Glomerular endothelial cell (primary cell): ENCODE data around the gene EDNRA. TPM values are rescaled to one million over a fixed set of nuclear protein-coding genes. Genes with fewer than 3 reads are reported as not detected.
"Not testable (repeated sequence)": the region's sequence is repeated elsewhere in the genome, so short reads cannot be mapped to it uniquely, and the experiment has no call there.

Experiments used
- DNase-seq: peaks from one replicate; pipeline ENCODE4 v3.0.0-alpha.2; 2011; ENCODE audit warnings: low read depth, low spot score; ENCODE audit errors: extremely low read depth
- total RNA-seq: library from RNA; depleted of rRNA; stranded (reverse); fragments of >200 nt; gene quantifications from 2 replicates; pipeline ENCODE4 v1.2.3, GENCODE V29; 2015

Gene EDNRA
- total RNA-seq = 9.7 and 26.1 TPM in 2 replicates

DNA sequence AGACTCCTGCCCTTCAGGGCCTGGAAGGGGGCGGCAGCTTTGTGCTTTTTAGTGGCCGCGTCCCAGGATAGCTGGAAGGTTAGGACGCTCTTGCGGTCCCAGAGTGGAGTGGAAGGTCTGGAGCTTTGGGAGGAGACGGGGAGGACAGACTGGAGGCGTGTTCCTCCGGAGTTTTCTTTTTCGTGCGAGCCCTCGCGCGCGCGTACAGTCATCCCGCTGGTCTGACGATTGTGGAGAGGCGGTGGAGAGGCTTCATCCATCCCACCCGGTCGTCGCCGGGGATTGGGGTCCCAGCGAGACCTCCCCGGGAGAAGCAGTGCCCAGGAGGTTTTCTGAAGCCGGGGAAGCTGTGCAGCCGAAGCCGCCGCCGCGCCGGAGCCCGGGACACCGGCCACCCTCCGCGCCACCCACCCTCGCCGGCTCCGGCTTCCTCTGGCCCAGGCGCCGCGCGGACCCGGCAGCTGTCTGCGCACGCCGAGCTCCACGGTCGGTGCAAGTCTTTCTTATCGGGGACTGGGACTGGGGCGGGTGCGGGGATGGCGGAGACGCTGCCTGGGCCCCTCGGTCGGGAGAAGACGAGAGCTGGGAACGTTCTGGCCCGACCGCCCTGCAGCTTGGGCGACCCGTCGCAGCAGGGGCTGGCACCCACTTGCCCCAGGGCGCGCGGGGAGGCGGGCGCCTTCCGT is at the start of gene EDNRA:
TSS of gene EDNRA (plus strand) at position 207 of the 686 bp plus-strand sequence. CDS start 4,585 bp downstream, outside the sequence.
- no peak for DNase-seq

GRCh38 chr4:147434370-147434769 is 46.5 kb upstream of the EDNRA start:
- not testable (repeated sequence) for DNase-seq

- no peak for DNase-seq
Measured at GRCh38 chr4:147440442-147440841, 40.5 kb upstream of the EDNRA start.

- no peak for DNase-seq
Measured at GRCh38 chr4:147447786-147448185, 33.1 kb upstream of the EDNRA start.

- DNase-seq = no peak
Measured at GRCh38 chr4:147453561-147454141, 27.2 kb upstream of the EDNRA start.

GRCh38 chr4:147456706-147457105 is 24.2 kb upstream of the EDNRA start:
- no peak for DNase-seq

GRCh38 chr4:147461161-147461560 is 19.7 kb upstream of the EDNRA start:
- no peak for DNase-seq

GRCh38 chr4:147463065-147463464 is 17.8 kb upstream of the EDNRA start:
- no peak for DNase-seq

DNA sequence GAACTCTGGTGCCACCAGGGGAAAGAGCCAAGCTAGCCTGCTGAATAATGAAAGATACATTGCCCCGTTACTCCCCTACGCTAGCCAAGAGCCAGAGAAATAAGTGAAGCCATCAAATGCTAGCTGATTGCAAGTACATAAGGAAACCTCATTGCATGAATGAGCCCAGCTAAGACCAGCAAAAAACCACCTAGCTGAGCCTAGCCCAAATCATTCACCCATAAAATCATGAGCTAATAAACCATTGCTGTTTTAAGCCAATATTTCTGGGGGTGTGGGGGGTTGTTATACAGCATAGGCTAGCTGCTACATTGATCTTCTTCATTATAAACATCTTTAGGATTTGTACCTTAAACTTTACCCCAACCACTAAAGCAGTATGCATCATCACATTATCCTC is 15.4 kb upstream of the EDNRA start:
- DNase-seq = no peak

- DNase-seq = no peak
Measured at GRCh38 chr4:147477439-147477838, 3.5 kb upstream of the EDNRA start.

- DNase-seq = no peak
Measured at GRCh38 chr4:147479376-147479775, 1.5 kb upstream of the EDNRA start.

DNA sequence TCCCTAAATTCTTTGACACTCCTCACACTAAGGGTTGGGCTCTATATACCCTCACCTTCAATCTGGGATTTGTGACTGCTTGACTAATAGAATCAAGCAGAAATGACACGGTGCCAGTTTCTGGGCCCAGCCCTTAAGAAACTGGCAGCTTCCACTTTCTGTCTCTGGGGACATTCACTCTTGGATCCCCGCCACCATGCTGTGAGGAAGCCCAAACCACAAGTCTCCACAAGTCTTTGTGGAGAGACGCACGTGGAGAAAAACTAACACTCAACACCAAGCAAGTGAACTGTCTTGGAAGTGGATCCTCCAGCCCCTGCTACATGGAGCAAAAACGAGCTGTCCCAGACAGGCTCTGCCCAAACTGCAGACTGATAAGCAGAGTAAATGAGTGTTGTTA is 1.1 kb upstream of the EDNRA start:
- no peak for DNase-seq

DNA sequence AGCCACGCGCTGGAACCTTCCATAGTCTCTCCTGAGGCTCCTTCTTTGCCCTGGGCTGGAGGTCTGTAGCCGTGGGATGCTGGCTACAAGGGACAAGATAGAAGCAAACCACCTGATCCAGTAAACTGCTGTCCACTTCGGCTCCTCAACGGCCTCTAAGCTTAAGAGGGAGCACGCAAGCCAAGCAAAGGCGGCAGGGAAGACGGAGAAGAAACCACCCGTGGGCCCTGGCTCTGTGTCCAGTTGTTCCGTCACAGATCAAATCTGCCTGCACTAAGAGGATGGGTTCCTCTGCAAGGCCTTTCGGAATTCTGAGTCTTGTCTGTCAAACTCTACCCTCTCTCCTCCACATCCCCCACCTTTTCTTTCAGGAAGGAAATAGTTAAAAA is 401 bp upstream of the EDNRA start:
- DNase-seq = no peak

- DNase-seq = no peak
Measured at GRCh38 chr4:147481577-147482109, 746 bp downstream of the EDNRA start.

GRCh38 chr4:147482281-147482680 is 1.4 kb downstream of the EDNRA start:
- DNase-seq = no peak

DNA sequence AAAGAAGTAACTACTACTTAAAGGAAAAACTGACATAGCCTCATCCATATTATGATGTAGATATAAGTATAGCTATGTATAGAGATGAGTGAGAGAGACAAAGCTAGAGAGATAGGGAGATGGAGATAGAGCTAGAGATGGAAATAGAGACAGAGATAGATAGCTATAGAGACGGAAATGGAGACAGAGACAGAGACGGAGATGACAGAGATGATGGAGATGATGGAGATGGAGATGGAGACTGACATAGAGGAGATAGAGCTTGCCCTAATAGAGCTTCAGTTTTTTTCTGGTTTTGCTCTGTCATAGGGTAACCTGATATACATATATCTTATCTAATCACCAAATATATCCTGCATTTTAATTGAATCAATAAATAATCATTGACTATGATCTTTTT is 4.3 kb downstream of the EDNRA start:
- no peak for DNase-seq

- DNase-seq = no peak
Measured at GRCh38 chr4:147487616-147488015, 6.7 kb downstream of the EDNRA start.

DNA sequence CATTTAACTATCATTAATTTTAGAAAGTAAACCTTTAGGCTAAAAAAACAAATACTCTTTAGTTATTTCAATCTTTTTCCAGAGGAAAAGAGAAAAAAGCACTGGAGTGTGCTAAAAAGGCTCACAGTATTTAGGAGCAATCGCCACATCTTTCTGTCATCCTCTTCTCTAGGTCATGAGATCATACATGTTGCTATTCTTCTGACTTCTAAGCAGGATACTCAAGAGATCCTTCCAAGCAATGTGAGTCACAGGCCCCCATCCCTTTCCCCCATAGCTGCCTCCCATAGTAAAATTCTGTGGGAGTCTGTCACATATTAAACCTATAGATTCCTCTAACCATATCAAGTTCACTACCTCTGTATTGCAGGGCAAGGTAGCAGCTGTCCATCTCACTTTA is 7.7 kb downstream of the EDNRA start:
- DNase-seq = no peak

DNA sequence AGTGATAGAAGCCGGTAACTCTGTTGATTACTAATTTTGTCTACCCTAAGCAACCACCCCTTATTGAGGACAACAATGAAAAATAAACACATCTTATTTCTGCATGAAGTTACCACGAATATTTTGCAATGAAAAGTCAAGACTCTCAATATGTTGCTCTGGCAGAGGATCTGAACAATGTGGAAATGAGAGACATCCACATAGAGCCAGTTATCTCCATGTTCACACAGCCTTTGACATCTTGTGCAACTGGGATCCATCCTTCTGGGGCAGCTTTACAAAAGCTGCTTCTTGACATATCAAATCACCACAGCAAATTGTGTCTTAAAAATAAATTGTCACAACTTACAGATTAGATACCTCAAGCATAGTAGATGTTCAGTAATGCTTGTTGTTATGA is 10.2 kb downstream of the EDNRA start:
- no peak for DNase-seq

GRCh38 chr4:147492306-147492705 is 11.4 kb downstream of the EDNRA start:
- no peak for DNase-seq

- no peak for DNase-seq
Measured at GRCh38 chr4:147492761-147493160, 11.9 kb downstream of the EDNRA start.

DNA sequence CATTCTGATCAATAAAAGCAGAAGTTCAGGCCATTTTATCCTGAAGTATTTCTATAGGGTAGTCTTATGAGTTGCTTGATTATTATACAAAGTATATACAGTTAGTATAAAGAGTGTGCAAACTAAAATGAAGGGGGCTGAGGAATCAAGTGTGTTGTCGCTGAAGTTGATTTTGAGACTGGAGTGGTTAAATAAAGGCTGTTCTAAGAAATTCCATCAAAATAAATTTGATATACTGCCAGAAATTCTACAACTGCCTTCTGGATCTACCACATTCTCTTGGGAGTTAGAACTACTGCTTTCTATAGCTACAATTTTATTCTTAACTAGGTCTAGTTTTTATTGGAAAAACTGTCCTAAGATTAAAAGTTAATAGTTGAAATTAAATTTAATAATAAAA is 12.4 kb downstream of the EDNRA start:
- DNase-seq = no peak
